A549 treated with RU486 at 1 μM for 4 hours (cell line): ENCODE results near the gene ZFAND2B. TPM values are rescaled to one million over a fixed set of nuclear protein-coding genes. Genes with fewer than 3 reads are reported as not detected.

Source experiments
- total RNA-seq: library from RNA; stranded (reverse); fragments of 200-300 nt; extraction: Qiagen RNA extraction; gene quantifications from 5 replicates; pipeline ENCODE4 v1.2.3, GENCODE V29; 2022; ENCODE audit warnings: low read depth

The ZFAND2B gene
- total RNA-seq, result 14.4 to 22.8 TPM (median 19.2 TPM) in 5 replicates

GRCh38 chr2:219206328-219207133 lies at the start of gene ZFAND2B:
Gene ZFAND2B, plus strand, starts transcription at chr2:219206782. Its CDS starts 206 bp downstream, at chr2:219206988.

GRCh38 chr2:219160186-219161017 lies 46.2 kb upstream of the ZFAND2B start, which contains the start of gene NHEJ1:
Gene NHEJ1, minus strand, starts transcription at chr2:219160815. Its CDS starts 2,453 bp downstream, at chr2:219158362.

GRCh38 chr2:219169930-219170654 lies 36.5 kb upstream of the ZFAND2B start, which contains the start of gene SLC23A3:
Gene SLC23A3, minus strand, starts transcription at chr2:219170029. Its CDS starts 45 bp downstream, at chr2:219169984.

GRCh38 chr2:219176818-219177551 lies 29.6 kb upstream of the ZFAND2B start, which contains the start of gene CNPPD1:
Gene CNPPD1, minus strand, starts transcription at chr2:219176925. Its CDS starts 97 bp downstream, at chr2:219176828.

GRCh38 chr2:219177552-219178376 lies 28.8 kb upstream of the ZFAND2B start, which contains the start of gene RETREG2:
Gene RETREG2, plus strand, starts transcription at chr2:219178275. Its CDS starts 78 bp downstream, at chr2:219178353.

GRCh38 chr2:219218732-219219701 lies 12.4 kb downstream of the ZFAND2B start, which contains the start of gene ABCB6:
Gene ABCB6, minus strand, starts transcription at chr2:219218958. Its CDS starts 285 bp downstream, at chr2:219218673.

GRCh38 chr2:219229305-219230058 lies 22.9 kb downstream of the ZFAND2B start, which contains the start of the genes ANKZF1 and ATG9A:
Gene ANKZF1, plus strand, starts transcription at chr2:219229806. Its CDS starts 452 bp downstream, at chr2:219230258.
Gene ATG9A, minus strand, starts transcription at chr2:219229636. Its CDS starts 1,612 bp downstream, at chr2:219228024.

GRCh38 chr2:219245148-219245898 lies 38.7 kb downstream of the ZFAND2B start, which contains the start of the genes GLB1L and STK16:
Gene GLB1L, minus strand, starts transcription at chr2:219245444. Its CDS starts 1,871 bp downstream, at chr2:219243573.
Gene STK16, plus strand, starts transcription at chr2:219245479. Its CDS starts 521 bp downstream, at chr2:219246000.

GRCh38 chr2:219252900-219253752 lies 46.5 kb downstream of the ZFAND2B start, which contains the start of gene TUBA4B:
Gene TUBA4B, plus strand, starts transcription at chr2:219253243. Its CDS starts 165 bp downstream, at chr2:219253408.

GRCh38 chr2:219253753-219254589 lies 47.4 kb downstream of the ZFAND2B start, which contains the start of gene TUBA4A:
Gene TUBA4A, minus strand, starts transcription at chr2:219253918. Its CDS starts 60 bp downstream, at chr2:219253858.

Other genes starting within 250 kb of the ZFAND2B start
- 1.7 to 3.4 TPM (median 2.8 TPM) in 5 replicates for gene CDK5R2, start 247.1 kb upstream of the ZFAND2B start, total RNA-seq
- gene FEV, start 221.6 kb upstream of the ZFAND2B start, total RNA-seq, result not detected in 5 replicates
- gene CRYBA2, start 213.4 kb upstream of the ZFAND2B start, total RNA-seq, result 0.54 TPM in 1 of 5 replicates, not detected in the others
- 0.05 to 0.32 TPM (median 0.16 TPM) in 5 replicates for gene CFAP65, start 165.3 kb upstream of the ZFAND2B start, total RNA-seq
- gene IHH, start 145.9 kb upstream of the ZFAND2B start, total RNA-seq, result 0.09 to 0.13 TPM (median 0.11 TPM) in 4 of 5 replicates, not detected in the other
- 13.7 to 18.3 TPM (median 15.2 TPM) in 5 replicates for gene NHEJ1, start 46.0 kb upstream of the ZFAND2B start, total RNA-seq
- 0.19 to 0.90 TPM (median 0.53 TPM) in 5 replicates for gene SLC23A3, start 36.8 kb upstream of the ZFAND2B start, total RNA-seq
- gene CNPPD1, start 29.9 kb upstream of the ZFAND2B start, total RNA-seq, result 33.7 to 47.7 TPM (median 45.3 TPM) in 5 replicates
- 58.9 to 85.7 TPM (median 81.2 TPM) in 5 replicates for gene RETREG2, start 28.5 kb upstream of the ZFAND2B start, total RNA-seq
- 22.5 to 37.5 TPM (median 30.4 TPM) in 5 replicates for gene ABCB6, start 12.2 kb downstream of the ZFAND2B start, total RNA-seq
- gene ATG9A, start 22.9 kb downstream of the ZFAND2B start, total RNA-seq, result 42.3 to 53.2 TPM (median 50.2 TPM) in 5 replicates
- gene ANKZF1, start 23.0 kb downstream of the ZFAND2B start, total RNA-seq, result 15.1 to 22.0 TPM (median 17.7 TPM) in 5 replicates
- 5.0 to 6.8 TPM (median 6.8 TPM) in 5 replicates for gene GLB1L, start 38.7 kb downstream of the ZFAND2B start, total RNA-seq
- 27.5 to 32.6 TPM (median 31.0 TPM) in 5 replicates for gene STK16, start 38.7 kb downstream of the ZFAND2B start, total RNA-seq
- 0.18 to 0.69 TPM (median 0.35 TPM) in 5 replicates for gene TUBA4B, start 46.5 kb downstream of the ZFAND2B start, total RNA-seq
- gene TUBA4A, start 47.1 kb downstream of the ZFAND2B start, total RNA-seq, result 332 to 451 TPM (median 366 TPM) in 5 replicates
- gene DNAJB2, start 72.6 kb downstream of the ZFAND2B start, total RNA-seq, result 40.3 to 55.4 TPM (median 48.6 TPM) in 5 replicates
- 0.87 to 2.0 TPM (median 1.3 TPM) in 5 replicates for gene PTPRN, start 102.6 kb downstream of the ZFAND2B start, total RNA-seq
- not detected in 5 replicates for gene RESP18, start 126.0 kb downstream of the ZFAND2B start, total RNA-seq
- 51.3 to 65.5 TPM (median 63.4 TPM) in 5 replicates for gene DNPEP, start 181.1 kb downstream of the ZFAND2B start, total RNA-seq
- gene DES, start 211.6 kb downstream of the ZFAND2B start, total RNA-seq, result 0.05 to 0.24 TPM (median 0.13 TPM) in 3 of 5 replicates, not detected in the others
- gene SPEG, start 228.1 kb downstream of the ZFAND2B start, total RNA-seq, result 5.1 to 7.8 TPM (median 6.5 TPM) in 5 replicates